IMR-90 (cell line): ENCODE results near the gene PRR14L. TPM values are rescaled to one million over a fixed set of nuclear protein-coding genes. Genes with fewer than 3 reads are reported as not detected.
"Not testable (repeated sequence)": the region's sequence is repeated elsewhere in the genome, so short reads cannot be mapped to it uniquely, and the experiment has no call there.

Experiments
- ATAC-seq: fragments of 200-7000 bp; cut with Tn5 transposase; 2 replicates; pipeline ENCODE4 v1.9.1; 2020; ENCODE audit warnings: low read depth, mild to moderate bottlenecking, moderate library complexity
- BruUV-seq: library from RNA; stranded (reverse); fragments of 400-500 nt; replicated peaks from 2 replicates; lab custom pipeline; 2021; lab: Mats Ljungman, UMichigan
- CTCF ChIA-PET: fragments of 300-600 bp; formaldehyde crosslinking; extraction: SDS; loops from one replicate; lab custom pipeline; 2021; ENCODE audit warnings: antibody characterized with exemption; lab: Yijun Ruan, JAX
- POLR2A ChIA-PET: fragments of 300-600 bp; sonication (Branson Sonifier 250); formaldehyde crosslinking; loops from one replicate; lab custom pipeline; 2022; ENCODE audit warnings: antibody characterized with exemption; ENCODE audit not compliant: unreplicated experiment; lab: Charles Lee
- DNase-seq: peaks from one replicate; pipeline ENCODE4 v3.0.0; 2013
- H2AFZ ChIP-seq: replicated peaks from 2 replicates; pipeline ENCODE3; 2013; ENCODE audit warnings: low read length, mild to moderate bottlenecking; ENCODE audit not compliant: poor library complexity
- H2AK5ac ChIP-seq: 2 replicates; pipeline ENCODE4 v1.6.1; 2013; ENCODE audit warnings: low read depth, low read length, inconsistent platforms
- H2AK9ac ChIP-seq: replicated peaks from 2 replicates; pipeline ENCODE3; 2013; ENCODE audit warnings: mild to moderate bottlenecking, low read depth, low read length, moderate library complexity; ENCODE audit not compliant: poor library complexity
- H2BK120ac ChIP-seq: 2 replicates; pipeline ENCODE4 v1.6.1; 2013; ENCODE audit warnings: low read depth, low read length, inconsistent platforms
- H2BK15ac ChIP-seq: 3 replicates; pipeline ENCODE4 v1.6.1; 2013; ENCODE audit warnings: low read depth, low read length, inconsistent platforms
- H2BK20ac ChIP-seq: 2 replicates; pipeline ENCODE4 v1.6.1; 2013; ENCODE audit warnings: low read depth, mild to moderate bottlenecking, inconsistent platforms, low read length, moderate library complexity
- H2BK5ac ChIP-seq: 2 replicates; pipeline ENCODE4 v1.6.1; 2013; ENCODE audit warnings: mild to moderate bottlenecking, low read depth, low read length, inconsistent platforms; ENCODE audit not compliant: poor library complexity, severe bottlenecking
- H3K14ac ChIP-seq: replicated peaks from 2 replicates; pipeline ENCODE4 v1.6.1; 2013; ENCODE audit warnings: low read depth, low read length, inconsistent platforms
- H3K18ac ChIP-seq: 2 replicates; pipeline ENCODE4 v1.6.1; 2013; ENCODE audit warnings: low read depth, low read length, control low read depth
- H3K23ac ChIP-seq: 2 replicates; pipeline ENCODE4 v1.6.1; 2013; ENCODE audit warnings: low read depth, low read length, inconsistent platforms
- H3K27ac ChIP-seq: 2 replicates; pipeline ENCODE4 v1.5.1; 2013; ENCODE audit warnings: mild to moderate bottlenecking, control low read depth, low read length; ENCODE audit not compliant: insufficient read depth
- H3K27me3 ChIP-seq: 2 replicates; pipeline ENCODE4 v1.6.1; 2013; ENCODE audit warnings: low read length; ENCODE audit not compliant: control insufficient read depth, insufficient read depth
- H3K36me3 ChIP-seq: 2 replicates; pipeline ENCODE4 v1.6.1; 2013; ENCODE audit warnings: low read length, mixed read lengths; ENCODE audit not compliant: control insufficient read depth, insufficient read depth
- H3K4ac ChIP-seq: 2 replicates; pipeline ENCODE4 v1.6.1; 2013; ENCODE audit warnings: low read depth, low read length, inconsistent platforms
- H3K4me1 ChIP-seq: 2 replicates; pipeline ENCODE4 v1.6.1; 2013; ENCODE audit warnings: low read length, mixed read lengths; ENCODE audit not compliant: control insufficient read depth, insufficient read depth
- H3K4me2 ChIP-seq: 2 replicates; pipeline ENCODE4 v1.6.1; 2013; ENCODE audit warnings: low read depth, mild to moderate bottlenecking, control low read depth, low read length, moderate library complexity
- H3K4me3 ChIP-seq: 2 replicates; pipeline ENCODE4 v1.5.1; 2013; ENCODE audit warnings: low read depth, mild to moderate bottlenecking, control low read depth, low read length, moderate library complexity; ENCODE audit not compliant: insufficient read depth
- H3K56ac ChIP-seq: 2 replicates; pipeline ENCODE4 v1.6.1; 2013; ENCODE audit warnings: low read length, inconsistent platforms; ENCODE audit not compliant: insufficient read depth; ENCODE audit errors: extremely low read depth
- H3K79me1 ChIP-seq, 2 experiments: 2 replicates each; pipeline ENCODE4 v1.6.1; 2013; ENCODE audit warnings: low read length in 2 of 2, inconsistent platforms in 1 of 2, low read depth in 1 of 2
- H3K9ac ChIP-seq: 2 replicates; pipeline ENCODE4 v1.6.1; 2013; ENCODE audit warnings: low read depth, low read length, control low read depth
- H3K9me1 ChIP-seq: 2 replicates; pipeline ENCODE4 v1.6.1; 2013; ENCODE audit warnings: low read length, inconsistent platforms; ENCODE audit not compliant: insufficient read depth
- H3K9me3 ChIP-seq: 2 replicates; pipeline ENCODE4 v1.6.1; 2013; ENCODE audit warnings: low read length; ENCODE audit not compliant: control insufficient read depth, insufficient read depth
- H4K20me1 ChIP-seq: 2 replicates; pipeline ENCODE4 v1.6.1; 2013; ENCODE audit warnings: low read length, inconsistent platforms; ENCODE audit not compliant: insufficient read depth
- H4K5ac ChIP-seq: 2 replicates; pipeline ENCODE4 v1.6.1; 2013; ENCODE audit warnings: mild to moderate bottlenecking, low read depth, low read length, control low read depth
- H4K8ac ChIP-seq, 2 experiments: 2 replicates each; pipeline ENCODE4 v1.6.1; 2013; ENCODE audit warnings: low read depth in 2 of 2, low read length in 2 of 2, control low read depth in 1 of 2, inconsistent platforms in 1 of 2
- H4K91ac ChIP-seq: 2 replicates; pipeline ENCODE4 v1.6.1; 2013; ENCODE audit warnings: low read depth, low read length, inconsistent platforms; ENCODE audit not compliant: insufficient read depth
- WGBS, 2 experiments: methylation state at CpG; one replicate each; pipeline versions ENCODE4 v1.1.5 to v1.1.7; 2013; ENCODE audit warnings: missing lambda C conversion rate in 2 of 2; ENCODE audit not compliant: insufficient read length in 1 of 2; ENCODE audit errors: extremely low coverage in 2 of 2; 5-methylcytosine and 5-hydroxymethylcytosine counted together
- dilution Hi-C: fragments of 300-500 bp; cut with HindIII; formaldehyde crosslinking; loops from one replicate; pipeline ENCODE4 v1.14.3; 2018; ENCODE audit warnings: low sequenced_read_pairs; ENCODE audit not compliant: unreplicated experiment
- in situ Hi-C: fragments of 300-500 bp; cut with MboI; formaldehyde crosslinking; loops from 3 replicates; pipeline ENCODE4 v1.14.3; 2019; ENCODE audit warnings: low sequenced_read_pairs, inconsistent platforms, mixed read lengths
- intact Hi-C: fragments of 100-400 bp; cut with micrococcal nuclease; formaldehyde crosslinking; loops from 2 replicates; pipeline ENCODE4 v1.10.0; 2022
- polyA plus RNA-seq, 3 experiments: library from polyadenylated mRNA; depleted of rRNA; stranded (reverse); fragments of >200 nt; gene quantifications; 2 replicates each; pipeline ENCODE4 v1.2.3, GENCODE V29; 2012; ENCODE audit warnings: low replicate concordance in 1 of 3
- total RNA-seq: library from RNA; depleted of rRNA; stranded (reverse); fragments of >200 nt; gene quantifications from 2 replicates; pipeline ENCODE4 v1.2.3, GENCODE V29; 2012

The PRR14L gene
- total and polyA plus RNA-seq, 2 of the 4 experiments (the other 2 are of a cell fraction) = 9.0 to 19.7 TPM

- H3K9me3 ChIP-seq, H3K56ac ChIP-seq, H3K4me1 ChIP-seq, H3K9ac ChIP-seq, H2BK20ac ChIP-seq, H2AK5ac ChIP-seq, H3K14ac ChIP-seq, intact Hi-C loops, H3K4ac ChIP-seq, H4K20me1 ChIP-seq, H2AFZ ChIP-seq, H2BK15ac ChIP-seq, H3K18ac ChIP-seq, H3K4me3 ChIP-seq, dilution Hi-C loops, H4K91ac ChIP-seq, H3K4me2 ChIP-seq, H4K5ac ChIP-seq, H3K23ac ChIP-seq, BruUV-seq, CTCF ChIA-PET, H2BK5ac ChIP-seq, H3K27ac ChIP-seq, H2BK120ac ChIP-seq, DNase-seq, POLR2A ChIA-PET, H4K8ac ChIP-seq, ATAC-seq, H2AK9ac ChIP-seq, H3K27me3 ChIP-seq: not testable (repeated sequence)
- Histone ChIP-seq H3K79me1 (peaks cover 16 to 20% of the 10 kb centered on the region in 2 experiments; a peak in 3 of 4 replicates), H3K36me3 (peaks cover 33% of the 10 kb centered on the region), H3K9me1 (peaks cover 10% of the 10 kb centered on the region)
- in situ Hi-C loops = loop anchor here (25.0 kb wide), 1 partner anchor 393 kb away; no protein-coding TSS in a partner anchor
- WGBS, 2 experiments = 100% methylated on average over 3 of the region's 11 CpGs; no CpG with 5 or more reads in 1 of the 2 experiments
Observed at GRCh38 chr22:31694046-31694445, 55.9 kb downstream of the PRR14L start.
